CD4-positive, alpha-beta T cell treated with Interleukin-15 for 4 hours (primary cell): ENCODE data around the gene PPIC.

Source experiments
- DNase-seq: peaks from one replicate; pipeline ENCODE4 v3.0.0-alpha.2; 2020; ENCODE audit warnings: low spot score

Gene PPIC

GRCh38 chr5:123036391-123037103, at the start of gene PPIC:
TSS of gene PPIC (minus strand) at chr5:123036725. CDS start at chr5:123036625, 100 bp downstream.
- DNase-seq = no peak

DNA sequence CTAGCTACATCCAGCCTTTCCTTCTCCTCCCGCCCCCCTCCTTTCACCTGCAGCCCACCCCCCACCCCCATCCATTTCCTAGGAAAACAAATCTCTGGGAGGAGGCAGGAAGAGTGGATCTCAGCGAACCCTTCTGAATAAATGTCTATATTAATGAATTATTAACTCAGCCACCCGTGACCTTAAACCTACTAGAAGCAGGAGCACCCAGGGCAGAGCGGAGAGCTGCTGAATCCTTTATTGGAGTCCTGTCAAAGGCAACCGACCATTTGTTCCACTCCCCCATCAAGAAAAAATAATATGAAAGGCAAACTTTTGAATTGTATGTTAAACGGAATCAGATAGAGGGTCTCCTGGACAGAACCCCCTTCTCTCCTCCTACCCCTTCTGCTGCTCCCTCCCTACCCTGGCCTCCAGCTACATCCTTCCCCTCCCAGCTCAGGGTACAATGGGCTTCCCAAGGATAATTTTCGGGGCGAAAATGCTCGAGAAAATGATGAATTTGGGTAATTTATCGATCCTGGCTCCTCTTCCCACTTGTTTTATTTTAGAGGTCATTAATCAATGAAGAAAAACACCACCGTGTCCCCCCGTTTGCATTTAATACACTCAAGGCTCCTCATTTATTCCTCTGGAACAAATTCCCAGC, 49.2 kb upstream of the PPIC start:
- no peak for DNase-seq

- DNase-seq = no peak
Measured at GRCh38 chr5:123084730-123085605, 48.4 kb upstream of the PPIC start.

DNA sequence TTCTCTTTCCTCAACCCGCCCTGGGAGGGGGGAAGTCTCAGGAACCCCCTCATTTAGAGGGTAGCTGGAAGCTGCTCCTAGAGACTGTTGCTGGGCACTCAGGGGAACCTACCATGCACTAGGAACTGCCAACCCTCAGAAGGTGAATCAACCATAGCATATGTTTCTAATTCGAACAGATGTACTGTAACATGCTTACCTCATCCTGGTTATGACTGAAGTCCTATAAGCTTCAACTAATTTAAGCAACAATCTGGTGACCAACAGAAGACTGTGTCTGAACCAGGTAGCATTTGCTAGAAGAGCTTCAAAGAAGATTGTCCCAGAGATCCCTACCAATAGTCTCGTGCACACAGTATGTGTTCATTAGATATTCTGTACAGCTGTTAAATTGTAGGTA, 46.8 kb upstream of the PPIC start:
- DNase-seq = no peak

DNA sequence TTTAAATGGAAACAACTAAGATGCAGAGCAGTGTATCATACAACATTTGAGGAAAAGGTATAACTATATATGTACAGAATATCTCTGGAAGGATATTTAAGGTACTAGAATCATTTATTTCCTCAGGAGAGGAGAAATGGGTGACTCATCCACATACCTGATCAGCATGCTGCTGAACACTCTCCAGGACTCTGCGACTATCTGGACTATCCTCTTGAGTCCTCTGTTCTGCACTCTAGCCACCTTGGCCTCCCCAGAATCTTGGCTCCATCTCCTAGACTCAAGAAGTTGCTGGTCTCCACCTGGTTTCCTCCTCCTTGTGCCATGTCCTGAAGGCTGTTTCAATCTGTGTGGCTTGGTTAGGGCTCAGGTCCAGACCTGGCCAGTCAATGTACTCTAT, 43.7 kb upstream of the PPIC start:
- no peak for DNase-seq

GRCh38 chr5:123075521-123076163, 39.1 kb upstream of the PPIC start:
- no peak for DNase-seq

DNA sequence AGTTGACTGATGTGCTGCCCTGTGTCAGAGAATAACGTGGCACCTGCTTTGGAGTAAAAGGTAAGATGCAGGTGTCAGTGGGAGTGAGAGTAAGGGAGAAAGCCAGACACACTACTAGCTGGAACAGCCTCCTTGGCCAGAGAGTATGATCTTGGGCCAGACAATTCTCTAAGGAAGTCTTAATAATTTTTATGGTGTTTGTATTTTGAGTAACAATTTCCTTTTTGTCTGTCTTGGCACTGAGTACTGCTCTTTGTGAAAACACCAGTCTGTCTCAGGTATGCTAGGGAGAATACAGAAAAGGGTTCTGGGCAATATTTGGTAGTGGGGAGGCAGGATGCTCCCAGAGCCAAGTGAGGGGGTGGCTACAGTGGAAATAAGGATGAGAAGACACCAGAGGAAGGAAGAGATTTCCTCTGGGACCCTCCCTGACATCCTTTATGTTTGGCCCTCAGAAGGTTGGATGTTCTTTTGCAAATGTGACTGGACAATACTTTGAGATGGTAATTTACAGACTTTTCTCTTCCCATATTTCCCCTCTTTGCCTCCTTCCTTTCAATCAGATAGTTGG, 31.9 kb upstream of the PPIC start:
- DNase-seq = no peak

DNA sequence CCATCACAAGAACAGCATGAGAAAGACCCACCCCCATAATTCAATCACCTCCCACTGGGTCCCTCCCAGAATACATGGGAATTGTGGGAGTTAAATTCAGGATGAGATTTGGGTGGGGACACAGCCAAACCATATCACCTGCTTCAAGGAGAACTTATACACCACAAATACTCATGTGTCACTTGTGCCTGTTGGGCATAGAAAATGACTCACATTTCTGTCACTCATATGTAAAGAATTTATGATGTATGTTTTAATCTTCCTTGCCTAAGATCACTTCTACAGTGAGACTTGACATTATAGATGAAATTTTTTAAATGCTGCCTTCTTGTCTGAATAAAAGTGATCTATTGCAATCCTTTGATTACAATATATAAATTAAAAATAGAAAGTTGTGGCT, 29.5 kb upstream of the PPIC start:
- DNase-seq = no peak

GRCh38 chr5:123059455-123059854, 22.9 kb upstream of the PPIC start:
- DNase-seq = no peak

- DNase-seq = no peak
Measured at GRCh38 chr5:123051206-123051605, 14.7 kb upstream of the PPIC start.

DNA sequence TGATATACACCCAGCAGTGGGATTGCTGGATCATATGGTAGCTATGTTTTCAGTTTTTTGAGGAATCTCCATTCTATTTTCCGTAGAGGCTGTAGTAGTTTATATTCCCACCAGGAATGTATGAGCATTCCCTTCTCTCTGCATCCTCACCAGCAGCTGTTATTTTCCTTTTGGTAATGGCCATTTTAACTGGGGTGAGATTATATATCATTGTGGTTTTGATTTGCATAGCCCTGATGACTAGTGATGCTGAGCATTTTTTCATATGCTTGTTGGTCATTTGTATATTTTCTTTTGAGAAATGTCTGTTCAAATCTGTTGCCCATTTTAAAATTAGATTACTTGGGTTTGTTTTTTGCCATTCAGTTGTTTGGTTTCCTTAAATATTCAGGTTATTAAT, 11.2 kb upstream of the PPIC start:
- no peak for DNase-seq

DNA sequence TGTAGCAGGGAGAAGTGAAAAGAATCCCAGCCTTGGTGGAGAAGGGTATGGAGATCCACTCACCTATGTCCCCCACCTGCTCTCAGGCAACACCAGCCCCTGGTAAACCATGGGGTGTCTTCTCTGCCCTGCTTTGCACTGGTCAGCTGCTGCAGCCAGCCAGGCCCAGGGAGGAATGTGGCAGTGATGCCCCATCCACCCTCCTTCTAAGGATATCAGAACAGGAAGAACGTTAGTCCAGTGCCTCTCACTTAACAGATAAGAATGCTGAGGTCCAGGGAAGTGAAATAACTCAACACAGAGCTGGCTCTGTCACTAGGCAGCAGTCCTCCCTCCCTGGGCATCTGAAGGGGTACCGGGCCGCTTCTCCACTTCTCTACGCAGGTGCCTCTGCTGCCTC, 9.7 kb upstream of the PPIC start:
- no peak for DNase-seq

DNA sequence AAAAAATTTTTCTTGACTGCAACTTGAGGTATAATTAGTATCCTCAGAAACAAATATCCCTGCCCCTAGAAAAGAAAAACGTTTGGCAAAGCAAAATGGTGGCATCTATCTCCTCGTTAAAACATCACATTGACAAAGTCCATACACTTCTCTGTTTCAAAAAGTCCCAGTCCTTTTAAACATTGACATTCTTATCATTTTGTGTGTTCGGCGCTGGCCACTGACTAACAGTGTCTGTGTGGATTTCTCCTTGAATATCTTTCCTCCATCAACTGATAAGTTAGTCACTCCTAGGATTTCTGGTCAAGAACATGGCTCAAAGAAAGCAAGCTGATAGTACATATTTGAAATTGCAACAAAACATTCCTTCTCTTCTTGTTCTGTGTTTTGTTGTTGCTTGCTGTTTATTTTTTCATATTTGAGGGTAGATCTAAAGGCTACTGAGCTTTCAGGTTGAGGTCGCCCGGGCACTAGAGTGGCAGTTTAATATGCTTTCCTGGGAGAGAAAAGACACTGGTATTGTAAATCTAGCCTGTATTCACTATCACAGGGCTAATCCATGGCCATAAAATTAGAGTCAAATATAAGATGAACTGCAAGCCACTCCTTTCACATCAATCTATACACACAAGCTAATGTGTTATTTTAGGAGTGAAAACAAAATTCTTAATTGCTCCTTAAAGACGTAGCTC, 8.5 kb upstream of the PPIC start:
- DNase-seq = no peak

DNA sequence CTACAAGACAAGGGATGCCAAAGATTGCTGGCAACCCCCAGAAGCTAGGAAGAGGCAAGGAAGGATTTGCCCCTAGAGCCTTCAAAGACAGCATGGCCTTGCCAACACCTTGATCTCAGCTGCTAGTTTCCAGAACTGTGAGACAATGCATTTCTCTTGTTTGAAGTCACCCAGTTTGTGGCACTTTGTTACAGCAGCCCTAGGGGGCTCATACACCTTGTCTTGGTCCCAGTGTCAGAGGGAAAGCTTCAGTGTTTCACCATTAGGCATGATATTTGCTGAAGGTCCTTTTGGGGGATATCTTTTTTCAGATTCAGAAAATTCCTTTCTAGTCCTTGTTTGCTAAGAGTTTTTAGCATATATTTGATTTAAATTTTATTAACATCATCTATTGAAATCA, 3.1 kb upstream of the PPIC start:
- no peak for DNase-seq

DNA sequence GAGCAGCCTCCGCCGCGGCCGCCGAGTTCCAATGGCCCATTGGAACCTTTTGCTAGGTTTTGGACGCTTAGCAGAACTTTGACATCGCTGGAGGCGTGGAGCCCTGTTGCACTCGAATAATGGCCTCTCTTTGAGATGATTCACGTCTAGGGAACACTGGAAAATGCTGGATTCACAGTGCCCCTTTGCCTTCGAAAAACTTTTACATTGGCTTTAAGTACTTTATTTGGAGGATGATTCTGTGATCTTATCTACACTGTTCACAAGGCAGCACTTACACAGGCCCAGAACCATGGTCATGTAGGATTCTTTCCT, 536 bp upstream of the PPIC start:
- DNase-seq = no peak

GRCh38 chr5:123035918-123036390, 571 bp downstream of the PPIC start:
- DNase-seq = no peak

- no peak for DNase-seq
Measured at GRCh38 chr5:123035360-123035917, 1.1 kb downstream of the PPIC start.

- no peak for DNase-seq
Measured at GRCh38 chr5:123033157-123033671, 3.3 kb downstream of the PPIC start.

DNA sequence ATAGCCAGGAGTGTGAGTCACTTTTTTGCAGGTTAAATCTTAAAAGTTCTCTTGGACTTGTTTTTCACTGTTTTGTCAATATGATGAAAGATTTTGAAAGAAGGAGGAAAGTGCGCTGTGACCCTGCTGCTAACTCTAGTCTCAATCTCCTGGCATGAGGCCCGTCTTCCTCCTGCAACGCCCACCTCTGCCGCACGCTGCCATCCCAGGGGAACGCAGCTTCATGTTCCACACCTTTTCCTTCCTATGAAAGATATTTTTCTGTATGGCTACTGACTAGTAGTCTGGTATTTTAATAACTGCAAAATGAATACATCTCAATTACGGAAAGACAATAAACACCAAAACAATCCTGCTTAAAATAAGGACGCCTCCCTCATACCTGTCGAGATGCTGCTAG, 8.3 kb downstream of the PPIC start:
- no peak for DNase-seq

GRCh38 chr5:123014689-123015088, 21.8 kb downstream of the PPIC start:
- no peak for DNase-seq

GRCh38 chr5:123012321-123012720, 24.2 kb downstream of the PPIC start:
- no peak for DNase-seq
